RWPE2 (cell line): ENCODE data around the gene BRSK2.

Experiments
- ATAC-seq: fragments of 200-7000 bp; cut with Tn5 transposase; 3 replicates; pipeline ENCODE4 v1.9.1; 2021; ENCODE audit warnings: low read depth
- DNase-seq: peaks from one replicate; pipeline ENCODE4 v3.0.0-alpha.2; 2020; ENCODE audit warnings: low spot score
- H3K27ac ChIP-seq: fragments of 450-650 bp; 2 replicates; pipeline ENCODE4 v1.5.1; 2017; ENCODE audit warnings: mild to moderate bottlenecking; ENCODE audit not compliant: poor library complexity, severe bottlenecking
- H3K27me3 ChIP-seq: fragments of 250-450 bp; sonication (Bioruptor Pico); 2 replicates; pipeline ENCODE4 v1.5.1; 2021; ENCODE audit warnings: mild to moderate bottlenecking, moderate library complexity; ENCODE audit not compliant: insufficient read depth, poor library complexity, severe bottlenecking
- H3K36me3 ChIP-seq: fragments of 250-450 bp; sonication (Bioruptor Pico); 2 replicates; pipeline ENCODE4 v1.5.1; 2020; ENCODE audit warnings: low read depth, mild to moderate bottlenecking, moderate library complexity
- H3K4me1 ChIP-seq: fragments of 250-450 bp; sonication (Bioruptor Pico); 2 replicates; pipeline ENCODE4 v1.5.1; 2021; ENCODE audit warnings: mild to moderate bottlenecking, moderate library complexity; ENCODE audit not compliant: insufficient read depth, poor library complexity, severe bottlenecking
- H3K4me3 ChIP-seq: fragments of 250-450 bp; sonication (Bioruptor Pico); 2 replicates; pipeline ENCODE4 v1.5.1; 2021; ENCODE audit warnings: mild to moderate bottlenecking, moderate library complexity; ENCODE audit not compliant: severe bottlenecking
- H3K9me3 ChIP-seq: fragments of 250-450 bp; sonication (Bioruptor Pico); 2 replicates; pipeline ENCODE4 v1.5.1; 2021; ENCODE audit warnings: mild to moderate bottlenecking, moderate library complexity; ENCODE audit not compliant: severe bottlenecking
- TF ChIP-seq, protein P1 (sequence below): fragments of 450-650 bp; IDR thresholded peaks from one replicate; pipeline ENCODE4 v1.5.1; 2017; ENCODE audit warnings: mild to moderate bottlenecking, moderate library complexity; ENCODE audit not compliant: poor library complexity, severe bottlenecking

The BRSK2 gene

GRCh38 chr11:1444321-1444720, 54.6 kb downstream of the BRSK2 start:
- Histone ChIP-seq H3K4me3 (no peak overlapping the region), H3K27me3 (no peaks in the 10 kb centered on the region), H3K9me3 (no peaks in the 10 kb centered on the region), H3K4me1 (no peaks in the 10 kb centered on the region), H3K36me3 (no peaks in the 10 kb centered on the region), H3K27ac (no peak overlapping the region)
- no peak for DNase-seq
- TF ChIP-seq, protein P1, sequence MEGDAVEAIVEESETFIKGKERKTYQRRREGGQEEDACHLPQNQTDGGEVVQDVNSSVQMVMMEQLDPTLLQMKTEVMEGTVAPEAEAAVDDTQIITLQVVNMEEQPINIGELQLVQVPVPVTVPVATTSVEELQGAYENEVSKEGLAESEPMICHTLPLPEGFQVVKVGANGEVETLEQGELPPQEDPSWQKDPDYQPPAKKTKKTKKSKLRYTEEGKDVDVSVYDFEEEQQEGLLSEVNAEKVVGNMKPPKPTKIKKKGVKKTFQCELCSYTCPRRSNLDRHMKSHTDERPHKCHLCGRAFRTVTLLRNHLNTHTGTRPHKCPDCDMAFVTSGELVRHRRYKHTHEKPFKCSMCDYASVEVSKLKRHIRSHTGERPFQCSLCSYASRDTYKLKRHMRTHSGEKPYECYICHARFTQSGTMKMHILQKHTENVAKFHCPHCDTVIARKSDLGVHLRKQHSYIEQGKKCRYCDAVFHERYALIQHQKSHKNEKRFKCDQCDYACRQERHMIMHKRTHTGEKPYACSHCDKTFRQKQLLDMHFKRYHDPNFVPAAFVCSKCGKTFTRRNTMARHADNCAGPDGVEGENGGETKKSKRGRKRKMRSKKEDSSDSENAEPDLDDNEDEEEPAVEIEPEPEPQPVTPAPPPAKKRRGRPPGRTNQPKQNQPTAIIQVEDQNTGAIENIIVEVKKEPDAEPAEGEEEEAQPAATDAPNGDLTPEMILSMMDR, result no peak
- no peak for ATAC-seq

DNA sequence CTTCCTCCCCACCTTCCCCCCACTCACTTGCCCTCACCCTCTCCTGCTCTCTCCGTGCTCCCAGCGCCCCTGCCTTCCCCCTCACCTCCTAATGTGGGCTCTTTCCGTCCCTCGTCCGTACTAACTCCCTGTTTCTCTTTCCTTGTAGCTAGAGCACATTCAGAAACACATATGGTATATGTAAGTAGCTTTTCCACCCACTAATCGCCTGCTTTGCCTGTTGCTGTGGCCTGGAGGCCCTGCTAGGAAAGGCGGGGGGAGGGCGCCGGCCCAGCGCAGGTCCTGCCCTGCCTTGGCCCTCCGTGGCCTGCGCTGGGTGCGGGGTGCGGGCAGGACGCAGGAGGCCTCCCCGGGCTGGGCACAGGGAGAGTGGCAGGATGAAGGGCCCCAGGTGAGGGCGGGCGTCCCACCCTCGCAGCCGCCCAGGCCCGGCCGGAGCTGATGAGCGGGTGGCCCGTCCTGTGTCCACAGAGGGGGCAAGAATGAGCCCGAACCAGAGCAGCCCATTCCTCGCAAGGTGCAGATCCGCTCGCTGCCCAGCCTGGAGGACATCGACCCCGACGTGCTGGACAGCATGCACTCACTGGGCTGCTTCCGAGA, 55.2 kb downstream of the BRSK2 start:
- Histone ChIP-seq H3K4me1 (no peaks in the 10 kb centered on the region), H3K36me3 (no peaks in the 10 kb centered on the region), H3K27me3 (no peaks in the 10 kb centered on the region), H3K4me3 (no peak overlapping the region), H3K27ac (no peak overlapping the region), H3K9me3 (no peaks in the 10 kb centered on the region)
- no peak for DNase-seq
- ATAC-seq, result no peak
- TF ChIP-seq, protein P1, result no peak

DNA sequence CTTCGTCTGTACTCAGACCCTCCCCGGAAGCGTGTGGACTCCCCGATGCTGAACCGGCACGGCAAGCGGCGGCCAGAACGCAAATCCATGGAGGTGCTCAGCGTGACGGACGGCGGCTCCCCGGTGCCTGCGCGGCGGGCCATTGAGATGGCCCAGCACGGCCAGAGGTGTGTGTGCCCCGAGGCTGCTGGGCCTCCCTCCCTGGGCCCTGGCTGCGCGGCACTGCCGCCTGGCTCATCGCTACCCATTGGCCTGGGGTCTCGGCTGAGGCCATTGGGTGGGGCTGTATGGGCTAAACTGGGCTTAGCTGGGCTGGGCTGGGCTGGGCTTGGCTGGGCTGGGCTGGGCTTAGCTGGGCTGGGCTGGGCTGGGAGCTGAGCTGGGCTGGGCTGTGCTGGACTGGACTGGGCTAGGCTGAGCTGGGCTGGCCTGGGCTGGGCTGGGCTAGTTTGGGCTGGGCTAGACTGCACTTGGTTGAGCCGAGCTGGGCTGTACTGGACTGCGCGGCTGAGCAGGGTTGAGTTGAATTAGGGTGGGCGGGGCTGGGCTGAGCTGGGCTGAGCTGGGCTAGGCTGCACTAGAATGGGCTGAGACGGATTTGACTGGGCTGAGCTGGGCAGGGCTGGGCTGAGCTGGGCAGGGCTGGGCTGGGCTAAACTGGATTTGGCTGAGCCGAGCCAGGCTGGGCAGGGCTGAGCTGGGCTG, 56.2 kb downstream of the BRSK2 start:
- H3K9me3 ChIP-seq, result no peaks in the 10 kb centered on the region
- H3K4me1 ChIP-seq, result no peaks in the 10 kb centered on the region
- no peaks in the 10 kb centered on the region for H3K36me3 ChIP-seq
- no peaks in the 10 kb centered on the region for H3K27me3 ChIP-seq
- TF ChIP-seq, protein P1, result no peak
- H3K27ac ChIP-seq, result no peak overlapping the region
- DNase-seq (no peak), ATAC-seq (no peak)
- no peak overlapping the region for H3K4me3 ChIP-seq

DNA sequence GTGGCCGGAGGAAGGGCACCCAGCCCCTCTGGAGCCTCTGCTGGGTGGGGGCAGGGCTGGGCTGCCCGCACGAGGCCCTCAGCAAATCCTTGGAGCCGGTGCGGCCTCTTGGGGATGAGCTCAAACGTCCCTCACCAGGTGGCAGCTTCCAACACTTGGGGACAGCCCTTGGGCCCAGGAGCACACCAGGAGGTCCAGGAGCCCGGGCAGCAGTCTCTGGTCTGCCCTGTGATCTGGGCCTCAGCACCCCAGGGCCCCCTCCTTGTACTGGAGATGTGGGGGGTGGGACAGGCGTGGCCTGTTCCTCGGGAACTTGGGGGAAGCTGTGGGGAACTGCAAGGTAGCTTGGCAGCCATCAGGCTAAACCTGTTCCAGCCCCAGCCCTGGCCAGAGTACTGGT, 56.9 kb downstream of the BRSK2 start:
- ATAC-seq (no peak), DNase-seq (no peak)
- no peaks in the 10 kb centered on the region for H3K27me3 ChIP-seq
- H3K27ac ChIP-seq, result no peak overlapping the region
- H3K4me3 ChIP-seq, result no peak overlapping the region
- no peaks in the 10 kb centered on the region for H3K9me3 ChIP-seq
- TF ChIP-seq, protein P1, result no peak
- H3K36me3 ChIP-seq, result no peaks in the 10 kb centered on the region
- H3K4me1 ChIP-seq, result no peaks in the 10 kb centered on the region
